ENCODE results near the gene TMEM233.

GRCh38 chr12:119686355-119686754 lies 92.8 kb downstream of the TMEM233 start:
- TF ChIP-seq CTCF (IDR thresholded peaks at IDR 0.05 in 2 of 3, conservative IDR thresholded peaks at IDR 0.05 in 1 of 3; ENCODE audit: control insufficient read depth in 2 of 3, extremely low read depth in 1 of 3, insufficient read depth in 1 of 3, low read depth in 3 of 3, low read length in 3 of 3) (no peak), TAF1 (IDR thresholded peaks at IDR 0.05; ENCODE audit: borderline replicate concordance, low read depth, low read length) (no peak), POLR2A (IDR thresholded peaks at IDR 0.05; ENCODE audit: low read depth, low read length) (no peak), EZH2 (IDR thresholded peaks at IDR 0.05; ENCODE audit: borderline replicate concordance, control insufficient read depth, low read depth, low read length) (no peak), BHLHE40 (IDR thresholded peaks at IDR 0.05; ENCODE audit: borderline replicate concordance in 1 of 2, low read depth in 2 of 2, low read length in 1 of 2) (no peak), TCF7 (IDR thresholded peaks at IDR 0.05; ENCODE audit: borderline replicate concordance) (no peak), BRCA1 (IDR thresholded peaks at IDR 0.05; ENCODE audit: low read depth, low read length) (no peak), SIN3A (IDR thresholded peaks at IDR 0.05; ENCODE audit: low read depth, low read length) (no peak), RAD21 (IDR thresholded peaks at IDR 0.05; ENCODE audit: insufficient read depth, low read depth, low read length) (no peak)

Data from GM12878 (cell line).